Calu3 (cell line): Measurements from ENCODE around the gene NEK7. TPM values are rescaled to one million over a fixed set of nuclear protein-coding genes. Genes with fewer than 3 reads are reported as not detected.

Experiments used
- BruUV-seq: library from RNA; stranded (reverse); fragments of 400-500 nt; replicated peaks from 2 replicates; lab custom pipeline; 2021; lab: Mats Ljungman, UMichigan
- CTCF ChIA-PET: fragments of 300-600 bp; sonication (Branson Sonifier 250); formaldehyde crosslinking; loops from one replicate; lab custom pipeline; 2022; ENCODE audit warnings: antibody characterized with exemption; lab: Charles Lee
- DNase-seq: peaks from one replicate; pipeline ENCODE4 v3.0.0; 2022
- H3K27ac Mint-ChIP-seq: one replicate; pipeline ENCODE4 v1.8.0; 2022; ENCODE audit warnings: mixed read lengths; ENCODE audit not compliant: unreplicated experiment
- H3K27me3 Mint-ChIP-seq: one replicate; pipeline ENCODE4 v1.8.0; 2022; ENCODE audit warnings: mixed read lengths; ENCODE audit not compliant: unreplicated experiment
- H3K36me3 Mint-ChIP-seq: one replicate; pipeline ENCODE4 v1.8.0; 2022; ENCODE audit warnings: mild to moderate bottlenecking, moderate library complexity, mixed read lengths; ENCODE audit not compliant: insufficient read depth, unreplicated experiment
- H3K4me1 Mint-ChIP-seq: one replicate; pipeline ENCODE4 v1.8.0; 2022; ENCODE audit warnings: mild to moderate bottlenecking, low read depth, mixed read lengths; ENCODE audit not compliant: unreplicated experiment
- H3K4me3 Mint-ChIP-seq: one replicate; pipeline ENCODE4 v1.8.0; 2022; ENCODE audit warnings: mild to moderate bottlenecking, low read depth, moderate library complexity, mixed read lengths; ENCODE audit not compliant: unreplicated experiment
- H3K9me3 Mint-ChIP-seq: one replicate; pipeline ENCODE4 v1.8.0; 2022; ENCODE audit warnings: low read depth, mixed read lengths; ENCODE audit not compliant: unreplicated experiment
- CTCF ChIP-seq: fragments of 200-600 bp; IDR thresholded peaks from one replicate; pipeline ENCODE4 v1.8.0; 2022; ENCODE audit warnings: antibody characterized with exemption; ENCODE audit not compliant: unreplicated experiment
- intact Hi-C: fragments of 100-400 bp; cut with micrococcal nuclease; formaldehyde crosslinking; loops from one replicate; pipeline ENCODE4 v1.10.0; 2022; ENCODE audit not compliant: unreplicated experiment
- total RNA-seq: library from RNA; stranded (reverse); gene quantifications from 2 replicates; pipeline ENCODE4 v1.2.3, GENCODE V29; 2022

NEK7 gene
- total RNA-seq, 1 experiment from 2014 or later, result 145 TPM

DNA sequence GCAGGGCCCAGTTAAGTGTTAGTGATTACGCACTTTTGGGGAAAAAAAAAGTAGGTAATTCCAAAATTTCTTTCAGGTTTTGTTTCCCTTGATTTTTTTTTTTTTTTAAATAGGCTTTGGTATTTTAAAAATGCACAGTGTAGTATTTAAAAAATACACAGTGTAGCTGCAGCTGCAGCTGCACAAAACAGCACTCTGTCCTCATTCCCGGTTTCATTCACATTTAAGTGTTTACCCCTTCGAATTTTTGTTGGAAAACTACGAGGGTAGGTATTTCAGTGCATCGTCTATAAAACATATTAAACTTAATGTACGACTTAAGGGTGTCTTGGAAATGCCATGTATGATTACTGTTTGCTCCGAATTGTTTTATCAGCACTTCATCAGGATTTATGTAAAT, 3.4 kb downstream of the NEK7 start:
- DNase-seq, result no peak
- CTCF ChIA-PET, result interaction anchor here (0.7 kb wide), 1 partner anchor 683 kb away, joined by 4 read pairs; no protein-coding TSS in a partner anchor
- TF ChIP-seq CTCF, result no peak
- intact Hi-C loops, result no loop called here
- H3K4me3 Mint-ChIP-seq, result peak overlapping the region; percentile 87
- peaks cover 54% of the 10 kb centered on the region for H3K36me3 Mint-ChIP-seq
- no TSS peak for BruUV-seq
- no peaks in the 10 kb centered on the region for H3K9me3 Mint-ChIP-seq
- no peaks in the 10 kb centered on the region for H3K27me3 Mint-ChIP-seq
- peak overlapping the region; percentile 81 for H3K27ac Mint-ChIP-seq
- peaks cover 42% of the 10 kb centered on the region for H3K4me1 Mint-ChIP-seq

GRCh38 chr1:198160946-198161614, 4.3 kb downstream of the NEK7 start:
- CTCF ChIA-PET, result no interaction called here
- Mint-ChIP-seq H3K27ac (peak overlapping the region; percentile 81), H3K36me3 (peaks cover 46% of the 10 kb centered on the region), H3K27me3 (no peaks in the 10 kb centered on the region), H3K9me3 (no peaks in the 10 kb centered on the region), H3K4me1 (peaks cover 42% of the 10 kb centered on the region), H3K4me3 (peak overlapping the region; percentile 87)
- TF ChIP-seq CTCF, result no peak
- DNase-seq, result no peak
- intact Hi-C loops, result no loop called here
- BruUV-seq, result no TSS peak

- Mint-ChIP-seq H3K4me3 (peak overlapping the region; percentile 33), H3K4me1 (peaks cover 47% of the 10 kb centered on the region), H3K9me3 (no peaks in the 10 kb centered on the region), H3K36me3 (peaks cover 40% of the 10 kb centered on the region), H3K27ac (peak overlapping the region; percentile 81), H3K27me3 (no peaks in the 10 kb centered on the region)
- intact Hi-C loops, result no loop called here
- CTCF ChIA-PET, result interaction anchor here (0.5 kb wide), 1 partner anchor 11 kb away, joined by 3 read pairs; no protein-coding TSS in a partner anchor
- no peak for DNase-seq
- no peak for TF ChIP-seq CTCF
- BruUV-seq, result no TSS peak
These were observed 4.9 kb downstream of the NEK7 start for GRCh38 chr1:198161718-198162090.

- no peaks in the 10 kb centered on the region for H3K9me3 Mint-ChIP-seq
- CTCF ChIA-PET, result interaction anchor here (0.5 kb wide), 1 partner anchor 11 kb away, joined by 3 read pairs; no protein-coding TSS in a partner anchor
- BruUV-seq, result no TSS peak
- H3K36me3 Mint-ChIP-seq, result peaks cover 38% of the 10 kb centered on the region
- H3K27me3 Mint-ChIP-seq, result no peaks in the 10 kb centered on the region
- H3K4me1 Mint-ChIP-seq, result peaks cover 52% of the 10 kb centered on the region
- intact Hi-C loops, result no loop called here
- no peak for DNase-seq
- peak overlapping the region; percentile 33 for H3K4me3 Mint-ChIP-seq
- peak overlapping the region; percentile 38 for H3K27ac Mint-ChIP-seq
- TF ChIP-seq CTCF, result no peak
These were observed 5.4 kb downstream of the NEK7 start for GRCh38 chr1:198162091-198162767.
